HG02981 (cell line): ENCODE data around the gene SPINT4.
"Not testable (repeated sequence)": the region's sequence is repeated elsewhere in the genome, so short reads cannot be mapped to it uniquely, and the experiment has no call there.

Experiments
- ATAC-seq: cut with Tn5 transposase; IDR thresholded peaks from one replicate; pipeline ENCODE4 v1.9.1; 2021; ENCODE audit warnings: mild to moderate bottlenecking, moderate library complexity; ENCODE audit not compliant: unreplicated experiment

SPINT4 gene

DNA sequence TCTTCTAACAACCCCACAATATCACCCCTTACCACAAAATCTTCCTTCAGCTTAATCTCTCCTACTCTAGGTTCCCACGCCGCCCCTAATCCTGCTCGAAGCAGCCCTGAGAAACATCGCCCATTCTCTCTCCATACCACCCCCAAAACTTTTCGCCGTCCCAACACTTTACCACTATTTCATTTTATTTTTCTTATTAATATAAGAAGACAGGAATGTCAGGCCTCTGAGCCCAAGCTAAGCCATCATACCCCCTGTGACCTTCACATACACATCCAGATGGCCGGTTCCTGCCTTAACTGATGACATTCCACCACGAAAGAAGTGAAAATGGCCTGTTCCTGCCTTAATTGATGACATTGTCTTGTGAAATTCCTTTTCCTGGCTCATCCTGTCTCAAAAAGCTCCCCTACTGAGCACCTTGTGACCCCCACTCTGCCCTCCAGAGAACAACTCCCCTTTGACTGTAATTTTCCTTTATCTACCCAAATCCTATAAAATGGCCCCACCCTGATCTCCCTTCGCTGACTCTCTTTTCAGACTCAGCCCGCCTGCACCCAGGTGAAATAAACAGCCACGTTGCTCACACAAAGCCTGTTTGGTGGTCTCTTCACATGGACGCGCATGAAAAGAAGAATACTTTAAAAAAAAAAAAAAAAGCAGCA is 42.6 kb downstream of the SPINT4 start:
- not testable (repeated sequence) for ATAC-seq

DNA sequence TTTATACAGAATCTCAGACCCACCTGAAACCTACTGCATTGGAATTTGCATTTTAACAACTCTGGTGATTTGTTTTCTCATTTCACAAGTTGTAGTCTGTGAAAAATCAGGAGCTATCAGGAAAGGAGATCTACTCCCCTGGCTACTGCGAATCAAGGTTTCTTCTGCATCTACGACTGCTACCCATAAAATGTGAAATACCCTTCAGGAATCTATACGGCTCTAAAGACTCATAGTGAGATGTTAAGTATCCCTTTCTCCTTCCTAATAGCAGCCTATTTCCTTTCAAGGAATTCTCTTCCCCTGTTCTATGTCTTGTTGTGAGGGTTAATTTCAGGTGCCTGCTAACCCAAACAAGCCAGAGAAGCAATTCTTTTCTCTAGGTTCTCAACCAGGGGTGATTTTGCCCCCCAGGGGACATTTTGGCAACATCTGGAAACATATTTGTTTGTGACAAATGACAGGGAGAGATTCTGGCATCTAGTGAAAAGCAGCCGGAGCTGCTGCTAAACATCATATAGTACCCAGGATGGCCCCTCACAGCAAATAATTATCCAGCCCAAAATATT is 43.2 kb downstream of the SPINT4 start:
- ATAC-seq, result no peak

DNA sequence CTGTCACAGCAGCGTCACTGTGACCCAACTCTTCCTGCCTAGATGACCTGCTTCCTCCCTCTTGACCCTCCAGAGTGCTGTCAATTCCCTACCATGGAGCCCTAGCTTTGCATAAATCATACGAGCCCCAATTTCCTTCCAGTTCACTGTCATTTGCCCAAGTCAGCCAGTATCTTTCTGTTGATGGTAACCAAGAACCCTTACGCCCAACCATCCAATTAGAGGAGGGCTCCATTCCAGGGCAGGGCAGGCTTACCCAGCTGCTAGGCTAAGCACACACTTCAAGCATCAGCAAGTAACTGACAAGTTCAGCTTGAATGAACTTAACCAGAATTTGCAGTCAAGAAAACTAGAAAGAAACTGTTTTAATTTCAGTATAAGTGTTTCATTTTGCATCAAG is 43.8 kb downstream of the SPINT4 start:
- no peak for ATAC-seq

DNA sequence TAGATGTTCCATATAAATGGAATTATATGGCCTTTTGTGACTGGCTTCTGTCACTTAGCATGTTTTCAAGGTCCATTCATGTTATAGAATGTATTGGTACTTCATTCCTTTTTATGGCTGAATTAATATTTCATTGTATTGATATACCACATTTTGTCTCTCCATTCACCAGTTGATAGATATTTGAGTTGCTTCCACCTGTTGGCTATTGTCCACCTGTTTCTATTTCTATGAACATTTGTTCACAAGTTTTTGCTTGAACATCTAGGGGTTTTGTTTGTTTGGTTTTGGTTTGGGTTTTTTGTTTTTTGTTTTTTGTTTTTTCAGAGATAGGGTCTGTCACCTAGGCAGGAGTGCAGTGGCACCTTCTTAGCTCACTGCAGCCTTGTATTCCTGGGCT is 46.3 kb downstream of the SPINT4 start:
- ATAC-seq, result no peak

DNA sequence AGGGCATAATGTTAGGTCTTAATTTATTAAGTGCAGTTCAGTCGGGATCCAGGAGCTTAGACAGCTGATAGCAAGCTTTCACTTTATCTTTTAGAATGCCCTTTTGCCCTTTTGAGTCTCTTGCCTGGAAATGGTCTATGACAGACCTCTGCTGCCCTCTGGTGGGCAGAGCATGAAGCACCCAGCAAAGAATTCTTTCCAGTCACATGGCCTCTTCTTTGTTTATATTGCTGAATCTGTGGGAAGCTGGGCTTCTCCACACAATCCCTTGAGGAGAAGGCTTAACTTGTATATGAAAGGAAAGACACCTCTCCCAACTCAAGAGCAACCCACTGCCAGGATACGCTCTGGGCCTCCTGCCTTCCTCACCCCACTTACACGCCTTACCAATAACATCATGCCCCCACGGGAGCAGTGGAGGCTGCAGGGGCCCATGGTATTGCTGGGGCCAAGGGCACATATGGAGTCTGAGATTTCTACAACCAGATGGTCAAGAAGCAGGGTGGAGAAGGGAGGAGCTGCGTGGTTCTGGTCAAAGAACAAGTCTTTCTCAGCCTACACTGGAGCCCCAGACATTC is 49.1 kb downstream of the SPINT4 start:
- no peak for ATAC-seq

DNA sequence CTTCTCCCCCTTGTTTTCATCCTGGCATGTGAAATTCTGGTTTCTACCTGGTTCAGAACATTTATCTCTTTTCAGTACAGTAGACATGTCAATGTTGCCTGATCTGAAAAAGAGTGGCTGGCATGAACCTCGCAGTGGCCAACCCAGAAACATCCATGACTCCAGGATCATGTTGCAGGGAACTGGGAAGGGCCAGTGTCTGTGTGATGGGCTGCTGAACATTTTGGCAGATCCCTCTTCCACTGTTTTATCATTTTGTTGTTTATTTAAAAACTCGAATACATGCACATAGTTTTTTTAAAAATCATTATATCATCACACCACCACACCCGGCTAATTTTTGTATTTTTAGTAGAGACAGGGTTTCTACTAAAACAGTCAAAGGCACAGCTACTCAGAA is 50.5 kb downstream of the SPINT4 start:
- ATAC-seq, result no peak

DNA sequence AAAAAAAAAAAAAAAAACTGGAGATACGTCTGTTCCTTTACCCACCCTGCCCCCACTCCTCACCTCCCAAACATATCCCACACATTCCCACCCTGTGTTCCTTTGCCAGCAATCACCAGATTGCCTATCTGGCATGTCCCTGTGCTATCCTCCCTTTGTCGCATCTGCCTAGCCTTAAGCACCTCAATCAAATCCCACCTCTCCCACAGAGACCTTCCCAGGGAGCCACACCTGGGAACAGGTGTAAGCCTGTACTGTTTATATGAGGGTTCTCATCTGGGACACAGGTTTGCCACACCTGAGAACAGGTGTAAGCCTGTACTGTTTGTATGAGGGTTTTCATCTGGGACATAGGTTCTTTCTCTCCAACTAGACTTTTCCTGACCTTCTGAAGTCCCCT is 52.8 kb downstream of the SPINT4 start:
- no peak for ATAC-seq

DNA sequence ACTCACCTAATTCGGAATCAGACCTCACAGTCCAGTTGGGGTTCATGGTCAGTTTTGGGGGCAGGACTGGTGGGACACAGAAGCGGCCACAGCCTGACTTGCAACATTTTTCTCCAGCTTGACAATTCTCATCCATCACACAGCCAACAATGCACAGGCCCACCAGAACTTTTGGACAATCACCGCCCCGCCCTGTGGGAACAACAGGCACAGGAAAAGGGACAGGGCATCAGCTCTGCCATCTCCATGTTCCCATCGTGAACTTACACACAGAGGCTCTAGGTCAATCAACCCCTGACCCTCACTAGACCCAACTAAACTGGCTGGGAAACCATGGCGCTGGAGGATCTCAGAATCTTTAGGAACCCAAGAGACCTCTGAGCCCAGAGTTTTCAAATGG is 53.3 kb downstream of the SPINT4 start:
- no peak for ATAC-seq
